ENCODE results near the gene VWA8.

The VWA8 gene

DNA sequence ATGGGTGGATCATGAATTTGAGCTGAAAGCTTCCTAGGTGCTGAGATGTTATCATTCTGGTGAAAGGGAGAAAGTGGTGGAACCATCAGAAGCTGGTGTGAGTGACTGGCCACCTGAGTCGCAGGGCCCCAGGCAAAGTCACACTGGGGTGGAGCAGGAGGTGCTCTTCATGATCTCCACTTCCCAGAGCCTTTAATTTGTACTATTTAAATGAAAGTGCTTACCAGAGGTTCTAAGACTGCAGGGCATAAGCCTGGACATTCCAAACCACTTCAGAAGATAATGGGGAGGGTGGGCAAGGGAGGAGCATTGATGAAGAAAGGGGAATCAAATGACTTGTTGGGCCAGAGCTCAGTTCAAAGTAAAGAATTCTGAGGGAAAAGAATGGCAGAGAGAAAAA lies 347.4 kb downstream of the VWA8 start:
- no peak for DNase-seq (ENCODE audit: low spot score)

DNA sequence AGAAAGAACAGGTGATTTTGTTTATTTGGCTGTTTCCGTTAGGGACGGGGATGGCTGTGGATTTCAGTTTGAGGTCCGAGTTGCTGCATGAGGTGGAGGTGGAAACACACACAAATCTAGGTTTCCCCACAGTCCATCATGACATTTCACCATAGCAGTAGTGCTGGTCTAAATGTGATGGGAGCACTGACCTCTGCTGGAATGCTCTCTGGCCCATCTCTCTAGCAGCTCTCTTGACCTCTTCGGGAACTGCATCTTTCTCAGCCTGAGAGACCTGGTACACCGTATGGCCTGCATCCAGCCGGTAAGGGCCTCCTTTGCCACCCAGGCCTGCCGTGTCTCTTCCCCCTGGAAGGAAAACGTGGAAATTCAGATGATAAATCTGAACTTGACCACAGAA lies 349.5 kb downstream of the VWA8 start:
- no peak for DNase-seq (ENCODE audit: low spot score)

DNA sequence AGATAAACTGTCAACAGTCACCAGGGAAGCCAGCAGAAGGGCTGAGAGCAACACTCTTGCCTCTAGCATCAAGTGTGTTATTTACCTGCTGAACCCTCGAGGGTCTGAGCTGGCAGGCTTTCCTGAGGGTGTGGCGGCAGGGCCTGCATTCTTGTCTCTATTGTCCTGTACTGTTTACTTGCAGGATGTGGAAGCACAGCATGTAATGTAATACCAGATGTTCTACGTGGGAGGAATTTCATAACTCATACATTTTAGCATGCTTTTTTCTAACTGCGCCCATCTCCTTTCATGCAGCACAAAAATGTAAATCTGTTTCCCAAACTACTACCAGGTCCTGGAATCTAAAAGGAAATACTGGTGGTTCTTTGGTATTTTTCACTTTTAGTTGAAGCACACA lies 350.5 kb downstream of the VWA8 start:
- no peak for DNase-seq (ENCODE audit: low spot score)

DNA sequence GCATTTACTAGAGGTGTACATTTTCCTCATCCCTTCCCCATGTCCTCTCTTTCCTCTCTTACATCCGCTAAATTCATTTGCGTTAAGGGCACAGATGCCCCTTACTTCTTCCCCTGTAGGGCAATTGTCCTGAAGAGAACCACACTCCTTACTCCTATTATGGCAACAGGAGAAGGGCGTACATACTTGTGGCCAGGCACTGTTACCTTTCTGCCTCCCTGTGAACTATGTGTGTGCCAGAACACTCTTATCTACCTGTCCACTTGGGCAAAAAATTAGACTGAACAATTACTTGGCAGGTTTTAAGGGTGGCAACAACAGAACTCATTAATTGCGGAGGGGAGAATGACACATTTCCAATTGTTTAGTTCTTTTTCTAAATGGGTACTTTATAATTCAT lies 351.1 kb downstream of the VWA8 start:
- no peak for DNase-seq (ENCODE audit: low spot score)

DNA sequence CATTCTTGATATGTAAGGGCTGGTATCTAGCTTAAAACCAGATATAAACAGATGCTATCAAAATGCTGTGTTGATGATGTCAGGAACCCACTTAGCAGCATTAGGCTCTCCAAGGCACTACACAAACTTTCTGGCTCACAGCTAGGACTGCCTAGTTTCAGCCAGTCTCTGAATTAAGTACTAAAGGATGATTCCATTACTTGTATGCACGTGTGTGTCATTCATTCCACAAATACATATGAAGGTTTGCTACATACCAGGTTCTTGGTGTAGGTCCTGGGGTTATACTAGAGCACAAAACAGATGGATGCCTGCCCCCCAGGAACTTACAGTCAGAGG lies 352.1 kb downstream of the VWA8 start:
- no peak for DNase-seq (ENCODE audit: low spot score)

DNA sequence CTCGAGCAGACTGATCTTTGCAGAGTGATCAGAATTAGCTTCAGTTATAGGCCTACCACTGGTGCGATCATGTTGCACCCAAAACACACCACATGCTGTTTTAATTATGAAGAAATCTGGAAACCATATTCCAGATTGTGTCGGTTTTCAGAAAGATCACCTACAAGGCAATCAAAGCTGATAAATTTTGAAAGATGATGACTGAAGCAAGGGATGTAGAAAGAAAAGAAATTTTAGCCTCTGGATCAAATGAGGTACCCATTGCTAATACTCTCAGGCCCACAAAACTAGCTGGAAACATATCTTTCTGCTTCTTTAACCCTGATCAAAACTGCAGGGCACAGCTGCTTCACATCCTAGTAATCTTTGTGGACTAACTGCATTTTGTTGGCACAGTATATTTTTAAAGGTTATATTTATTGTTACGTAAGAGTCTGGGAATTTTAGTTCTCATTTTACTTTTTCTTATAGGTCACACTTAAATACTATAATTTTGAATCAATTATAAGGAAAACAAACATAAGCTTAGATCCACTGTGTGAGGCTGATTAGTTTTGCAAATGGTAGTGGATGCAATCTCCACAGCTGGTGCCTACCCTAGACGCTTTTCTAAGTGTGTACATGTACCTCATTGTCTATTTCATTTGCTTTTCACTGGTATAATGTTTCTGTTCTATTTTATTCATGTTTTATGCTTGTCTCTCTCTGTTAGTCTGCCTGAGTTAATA lies 352.6 kb downstream of the VWA8 start:
- DNase-seq (ENCODE audit: low spot score) = no peak

DNA sequence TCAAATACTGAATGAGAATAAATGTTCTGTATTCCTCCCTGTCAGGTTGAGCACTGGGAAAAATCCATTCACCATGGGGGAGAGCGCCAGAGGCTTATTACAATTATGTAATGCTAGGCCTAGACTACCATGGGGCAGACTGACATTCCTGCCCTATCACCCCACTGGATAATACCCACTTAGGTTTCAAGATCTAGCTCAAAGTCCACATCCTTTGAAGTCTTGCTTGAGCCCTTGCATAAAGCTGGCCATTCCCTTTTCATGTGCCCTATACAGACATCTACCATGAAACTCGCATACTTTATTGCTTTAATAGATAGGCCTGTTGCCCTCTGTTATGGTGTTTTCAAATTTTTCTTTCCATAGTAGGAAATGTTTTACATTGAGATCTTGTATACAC lies 354.3 kb downstream of the VWA8 start:
- DNase-seq (ENCODE audit: low spot score) = no peak

DNA sequence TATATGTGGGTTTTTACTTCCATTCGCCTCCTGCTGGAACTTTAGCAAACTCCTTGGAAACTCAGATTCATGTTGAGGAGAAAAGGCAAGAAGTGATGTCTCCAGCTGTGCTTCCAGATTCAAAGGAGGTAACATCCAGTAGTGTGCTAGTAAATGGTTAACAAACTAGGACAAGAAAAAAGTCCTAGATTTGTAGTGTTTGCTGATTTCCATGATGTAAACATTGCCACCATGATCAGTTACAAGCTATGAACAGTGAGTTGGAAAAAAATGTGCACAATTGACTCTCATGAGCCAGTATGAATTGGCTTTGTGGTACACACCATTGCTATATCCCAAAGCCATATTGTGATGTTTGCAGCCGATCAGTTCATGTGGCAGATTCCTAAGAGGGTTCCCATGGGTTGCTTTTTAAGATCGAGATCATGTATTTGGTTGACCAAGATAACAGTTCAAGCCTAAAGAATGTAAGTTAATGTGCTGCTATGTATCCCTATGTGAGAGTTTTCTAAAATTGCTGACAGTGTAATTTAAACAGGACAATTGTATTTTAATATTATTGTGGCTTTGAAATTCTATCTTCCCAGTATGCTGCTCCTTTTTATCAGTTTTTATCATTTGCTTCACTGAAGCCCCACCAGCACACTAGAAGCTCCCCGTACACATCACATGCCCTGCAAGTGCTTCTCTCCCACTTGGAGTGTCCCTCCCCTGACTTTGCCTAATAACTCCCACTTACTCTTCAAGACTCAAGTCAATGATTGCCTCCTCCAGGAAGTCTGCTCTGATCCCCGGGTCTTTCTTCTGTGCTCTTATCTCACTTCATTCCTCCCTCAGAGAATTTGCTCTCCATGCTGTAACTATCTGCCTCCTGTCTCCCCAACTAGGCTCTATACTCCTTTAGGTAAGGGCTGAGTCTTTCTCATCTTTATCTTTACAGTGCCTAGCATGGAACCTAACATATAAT lies 355.3 kb downstream of the VWA8 start:
- DNase-seq (ENCODE audit: low spot score) = no peak

DNA sequence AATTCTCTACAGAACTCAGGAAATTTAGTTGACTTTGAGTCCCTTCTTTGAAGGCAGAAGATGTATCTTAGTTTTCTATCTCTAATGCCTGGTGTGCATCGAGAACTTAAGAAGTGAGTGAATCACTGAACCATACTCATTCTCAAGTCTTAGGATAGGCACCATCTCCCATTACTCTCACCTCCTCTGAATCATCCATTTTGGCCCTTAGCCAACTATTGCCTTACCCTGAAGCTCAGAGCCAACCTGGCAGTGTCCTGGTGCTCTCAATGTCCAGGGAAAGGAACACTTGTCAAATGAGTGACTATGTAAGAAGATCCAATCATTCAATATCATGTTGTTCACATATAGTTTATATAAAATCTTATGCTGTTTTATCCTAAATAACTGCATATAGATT lies 357.0 kb downstream of the VWA8 start:
- no peak for DNase-seq (ENCODE audit: low spot score)

DNA sequence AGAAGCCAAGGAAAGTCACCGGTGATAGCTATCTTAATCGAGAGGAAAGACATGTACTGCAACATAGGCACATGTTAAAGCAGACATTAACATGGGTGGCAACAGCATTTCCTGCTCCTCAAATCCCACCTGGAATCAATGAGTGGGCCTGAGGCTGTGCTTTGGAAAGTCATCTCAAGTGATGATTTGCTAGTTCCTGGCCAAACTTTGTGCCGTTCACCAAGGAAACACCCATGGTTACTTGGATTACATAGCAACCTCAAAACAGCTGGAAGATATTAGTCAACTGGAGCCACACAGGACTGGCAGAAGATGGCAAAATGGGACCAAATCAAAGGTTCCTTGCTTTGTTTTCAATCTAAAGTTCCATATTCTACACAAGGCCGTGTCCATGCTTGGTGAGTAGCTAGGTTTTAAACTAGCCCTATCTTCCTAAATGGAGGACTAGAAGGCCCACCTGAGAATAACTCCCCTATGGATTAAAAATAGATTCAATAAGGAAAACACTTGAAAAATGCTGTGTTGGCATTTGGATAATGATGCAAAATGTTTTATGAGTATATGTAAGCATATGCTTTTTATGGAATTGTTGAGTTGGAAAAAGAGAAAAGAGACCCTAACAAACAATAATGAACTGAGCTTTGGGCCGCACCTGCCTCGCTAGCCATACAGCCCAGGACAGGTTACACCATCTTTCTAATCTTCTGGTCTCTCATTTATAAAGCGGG lies 359.0 kb downstream of the VWA8 start:
- no peak for DNase-seq (ENCODE audit: low spot score)

DNA sequence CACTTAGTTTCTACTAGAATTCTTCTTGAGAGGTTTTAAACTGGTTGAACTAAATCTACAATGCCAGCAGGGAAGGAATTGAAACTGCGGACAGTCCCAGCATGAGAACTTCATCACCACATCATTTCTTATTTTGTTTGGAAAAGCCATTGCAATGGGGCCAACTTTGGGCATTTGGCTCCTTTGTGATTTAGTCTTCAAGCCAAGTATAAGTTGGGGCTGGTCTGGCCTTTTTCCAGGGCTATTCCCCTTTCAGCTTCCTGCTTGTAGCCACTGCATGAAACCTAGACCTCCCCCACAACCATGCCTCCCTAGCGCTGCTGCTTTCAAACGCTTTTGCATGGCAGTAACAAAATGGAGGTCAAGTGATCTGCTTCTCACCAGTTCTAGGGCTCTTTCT lies 361.3 kb downstream of the VWA8 start:
- no peak for DNase-seq (ENCODE audit: low spot score)

DNA sequence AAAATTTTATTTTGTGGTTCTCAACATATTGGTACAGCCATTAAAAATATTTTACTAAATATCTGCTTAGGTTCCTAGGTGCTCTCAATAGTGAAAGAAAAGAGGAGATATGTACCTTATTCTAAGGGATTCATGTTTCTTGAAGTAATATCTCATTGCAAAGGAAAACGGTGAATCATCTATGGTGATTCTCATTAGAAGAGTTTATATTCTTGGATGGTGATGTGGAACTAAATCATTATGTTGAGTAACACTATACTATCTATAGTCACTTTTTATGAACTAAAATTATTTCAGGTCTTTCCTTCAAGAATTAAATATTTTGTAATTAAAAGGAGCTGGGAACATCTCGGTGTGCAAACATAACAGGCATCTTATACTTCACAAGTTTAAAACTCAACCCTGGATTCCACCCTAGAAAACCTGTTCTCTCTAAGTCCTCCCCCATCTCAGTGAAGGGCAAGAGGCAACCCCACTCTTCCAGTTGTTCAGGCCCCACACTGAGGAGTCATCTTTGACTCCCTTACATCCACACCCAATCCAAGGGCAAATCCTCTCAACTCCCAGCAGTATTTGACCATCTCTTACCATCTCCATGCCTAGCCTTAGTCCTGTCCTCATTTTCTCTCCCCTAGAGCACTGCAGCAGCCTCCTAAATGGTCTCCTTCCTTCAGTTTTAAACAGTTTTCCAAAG lies 363.4 kb downstream of the VWA8 start:
- no peak for DNase-seq (ENCODE audit: low spot score)

DNA sequence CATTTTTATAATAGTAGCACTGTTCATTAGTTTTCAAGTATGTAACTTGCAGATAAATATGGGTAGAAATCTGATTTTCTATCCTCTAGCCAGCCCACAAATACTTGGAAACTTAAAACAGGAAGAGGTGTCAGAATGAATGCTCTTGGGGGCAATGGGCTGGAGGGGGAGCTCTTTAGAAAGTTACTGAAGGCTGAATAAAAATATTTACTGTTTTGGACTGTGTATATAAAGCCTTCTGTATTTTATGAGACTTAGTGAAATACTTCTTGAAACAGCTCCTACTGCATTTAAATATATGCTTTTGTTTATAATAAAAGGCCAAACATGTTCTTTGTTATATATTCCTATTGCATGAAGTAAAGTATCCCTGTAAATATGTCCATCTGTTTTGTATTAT lies 364.7 kb downstream of the VWA8 start:
- DNase-seq (ENCODE audit: low spot score) = no peak

DNA sequence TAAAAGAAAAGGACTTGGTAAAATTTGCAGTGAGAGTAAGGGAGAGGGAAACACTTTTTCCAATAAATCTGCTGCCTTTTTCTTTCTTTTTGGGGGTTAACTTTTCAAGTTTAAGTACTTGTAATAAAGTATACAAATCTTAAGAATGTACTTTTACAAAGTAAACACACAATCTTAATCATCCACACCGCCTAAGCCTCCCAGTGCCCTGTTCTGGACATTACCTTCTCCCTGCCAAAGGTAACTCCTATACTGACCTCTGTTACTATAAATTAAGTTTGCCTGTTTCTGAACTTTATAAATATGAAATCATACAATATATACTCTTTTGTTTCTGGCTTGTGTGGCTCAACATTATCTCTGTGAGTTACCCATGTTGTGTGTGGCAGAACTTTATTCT lies 365.6 kb downstream of the VWA8 start:
- no peak for DNase-seq (ENCODE audit: low spot score)

DNA sequence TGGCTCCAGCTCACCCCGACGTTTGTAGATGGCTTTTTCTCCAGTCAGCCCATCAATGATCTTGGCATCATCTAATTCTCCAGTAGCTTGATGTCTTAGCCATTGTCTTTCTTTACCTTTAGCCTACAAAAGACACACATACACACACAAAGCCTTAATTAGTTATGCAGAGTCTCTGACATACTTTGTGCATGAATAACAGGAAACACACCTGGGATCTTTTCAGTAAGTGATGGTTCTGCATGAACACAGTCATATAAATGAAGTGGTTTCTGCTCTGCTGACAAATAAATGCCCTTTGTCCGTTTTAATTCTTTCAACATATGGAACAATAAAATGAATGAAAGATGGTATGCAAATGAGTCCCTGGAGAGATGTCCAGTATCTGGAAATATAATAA lies 370.3 kb downstream of the VWA8 start:
- DNase-seq (ENCODE audit: low spot score) = no peak

DNA sequence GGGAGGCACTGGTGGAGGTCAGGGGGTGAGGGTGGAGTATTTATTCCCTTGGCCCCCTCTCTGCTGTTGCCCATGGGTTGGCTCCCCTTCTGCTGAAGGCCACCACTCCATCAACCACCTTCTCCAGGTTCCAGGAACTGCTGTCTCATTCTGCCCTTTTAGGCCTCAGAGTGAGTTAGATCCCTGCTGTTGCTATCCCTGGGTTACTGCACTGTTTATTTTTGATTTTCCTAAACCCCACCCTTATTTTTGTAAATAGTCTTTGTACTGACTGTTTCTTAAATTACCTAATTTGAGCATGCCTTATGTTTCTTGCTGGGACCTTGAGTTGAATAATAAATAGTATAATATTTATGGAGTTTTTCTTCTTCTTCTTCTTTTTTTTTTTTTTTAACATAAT lies 370.8 kb downstream of the VWA8 start:
- DNase-seq (ENCODE audit: low spot score) = no peak

DNA sequence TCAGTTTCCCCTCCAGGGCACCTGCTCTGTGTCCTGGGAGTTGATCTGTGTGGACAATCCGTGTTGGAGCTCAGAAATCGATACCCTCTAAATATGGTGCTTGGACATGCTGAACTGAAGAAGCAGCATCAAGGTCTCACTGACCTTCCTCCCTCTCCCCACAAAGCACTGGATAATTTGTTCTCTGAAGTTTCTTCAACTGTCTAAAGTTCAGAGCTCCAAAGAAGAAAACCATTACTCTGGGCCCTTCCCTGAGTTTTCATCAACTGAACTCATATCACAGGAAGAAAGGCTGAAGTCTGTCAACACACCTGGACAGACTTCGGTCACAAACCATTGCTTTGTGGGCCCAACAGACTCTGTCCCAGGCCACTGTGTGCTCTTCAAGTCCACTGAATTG lies 371.5 kb downstream of the VWA8 start:
- DNase-seq (ENCODE audit: low spot score) = no peak

DNA sequence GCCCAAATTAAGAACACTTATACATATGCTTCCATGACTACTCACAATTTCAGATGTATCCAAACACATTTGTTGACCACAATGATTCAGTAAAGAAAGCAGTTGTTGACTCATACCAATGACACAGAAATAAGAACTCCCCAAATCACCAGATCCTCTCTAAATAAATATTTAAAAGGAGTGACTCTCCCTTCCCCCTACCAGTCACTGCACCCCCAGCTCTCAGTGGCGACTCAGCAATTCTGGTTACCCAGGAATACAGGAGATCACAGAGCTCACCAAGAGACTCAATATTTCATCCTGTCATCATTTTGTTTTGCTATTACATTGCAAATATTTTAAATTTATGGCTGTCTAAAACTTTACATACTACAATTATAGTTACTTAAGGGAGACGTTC lies 372.0 kb downstream of the VWA8 start:
- no peak for DNase-seq (ENCODE audit: low spot score)

DNA sequence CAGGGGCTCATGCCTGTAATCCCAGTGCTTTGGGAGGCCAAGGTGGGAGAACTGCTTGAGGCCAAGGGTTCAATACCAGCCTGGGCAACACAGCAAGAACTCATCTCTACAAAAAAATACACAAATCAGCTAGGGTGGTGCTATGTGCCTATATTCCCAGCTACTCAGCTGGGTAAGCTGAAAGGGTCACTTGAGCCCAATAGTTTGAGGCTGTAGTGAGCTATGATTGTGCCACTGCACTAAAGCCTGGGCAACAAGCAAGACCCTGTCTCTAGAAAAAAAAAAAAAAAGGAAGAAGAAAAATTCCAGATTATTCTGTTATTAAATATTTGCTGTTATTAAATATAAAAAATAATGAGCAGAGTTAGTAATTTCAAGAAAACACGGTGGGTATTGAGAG lies 372.5 kb downstream of the VWA8 start:
- DNase-seq (ENCODE audit: low spot score) = no peak

DNA sequence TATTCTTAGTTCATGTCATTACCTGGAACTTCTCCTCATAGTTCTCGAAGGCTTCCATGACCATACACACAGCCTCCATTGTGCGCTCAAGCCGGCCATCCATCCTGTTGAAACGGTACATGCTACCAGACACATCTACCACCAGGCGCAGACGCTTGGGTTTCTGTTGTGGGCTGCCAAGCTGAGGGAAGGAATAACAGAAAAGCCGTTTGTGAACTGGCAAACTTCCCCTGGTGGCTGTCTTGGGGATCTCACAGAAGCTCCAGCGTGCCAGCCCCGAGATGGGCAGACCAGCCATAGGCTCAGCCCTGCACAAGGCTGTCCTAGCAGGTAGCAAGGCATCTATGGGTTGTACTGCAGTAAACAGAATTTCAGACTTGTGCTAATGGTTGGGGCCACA lies 373.4 kb downstream of the VWA8 start:
- no peak for DNase-seq (ENCODE audit: low spot score)

DNA sequence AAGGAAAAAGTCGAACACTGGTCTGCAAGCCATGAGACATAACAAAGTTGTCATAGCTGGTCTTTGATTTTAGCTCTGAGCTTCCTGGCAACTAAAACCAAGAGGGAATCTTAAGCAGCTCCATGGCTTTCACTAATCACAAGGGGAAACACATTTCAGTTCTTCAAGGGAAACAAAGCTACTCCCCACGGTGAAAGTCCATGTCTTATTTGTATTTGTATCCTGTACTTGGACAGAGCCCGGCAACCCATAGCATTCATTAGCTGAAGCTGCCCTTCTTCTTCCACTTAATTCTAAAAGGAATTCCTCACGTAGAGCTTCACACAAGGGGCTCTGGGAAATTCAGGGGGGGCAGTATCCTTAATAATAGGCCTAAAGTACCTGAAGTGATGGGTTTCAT lies 374.7 kb downstream of the VWA8 start:
- no peak for DNase-seq (ENCODE audit: low spot score)

DNA sequence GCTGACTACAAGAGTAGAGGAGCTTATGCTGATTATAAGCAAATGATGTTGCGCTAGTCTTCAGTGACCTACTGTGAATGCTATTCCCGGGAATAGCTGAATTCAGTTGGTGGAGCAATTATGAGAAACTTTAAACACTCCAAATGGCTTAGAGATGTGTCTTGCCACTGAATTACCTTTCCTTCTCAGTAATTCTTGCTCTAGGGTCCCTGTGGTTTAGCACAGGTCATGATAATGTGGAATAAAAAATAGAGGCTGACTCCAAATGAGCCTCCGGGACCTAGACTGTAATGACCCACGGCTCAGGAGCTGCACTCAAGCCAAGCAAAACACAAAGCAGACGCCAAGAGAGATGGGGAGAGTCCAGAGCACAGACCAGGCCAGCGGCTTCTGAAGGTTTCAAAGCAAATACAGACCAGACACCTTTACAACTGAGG lies 378.9 kb downstream of the VWA8 start:
- no peak for DNase-seq (ENCODE audit: low spot score)
